Loucy (cell line): ENCODE measurements around the gene FMN1.

Experiments
- H2AFZ ChIP-seq: fragments of 200-600 bp; sonication (generic); 2 replicates; pipeline ENCODE4 v1.6.0; 2016; ENCODE audit warnings: antibody characterized with exemption, mild to moderate bottlenecking, low read length, moderate library complexity
- H3F3A ChIP-seq: fragments of 200-600 bp; 2 replicates; pipeline ENCODE4 v1.6.0; 2016; ENCODE audit warnings: antibody characterized with exemption, low read depth, mild to moderate bottlenecking
- H3K27me3 ChIP-seq: fragments of 200-600 bp; sonication (generic); 2 replicates; pipeline ENCODE4 v1.6.1; 2014; ENCODE audit warnings: low read length, mild to moderate bottlenecking; ENCODE audit not compliant: insufficient read depth, poor library complexity, severe bottlenecking
- H3K36me3 ChIP-seq: fragments of 200-600 bp; sonication (generic); 2 replicates; pipeline ENCODE4 v1.6.1; 2016; ENCODE audit warnings: low read length; ENCODE audit not compliant: insufficient read depth
- H3K4me1 ChIP-seq: fragments of 200-600 bp; sonication (generic); 2 replicates; pipeline ENCODE4 v1.5.1; 2014; ENCODE audit warnings: low read length, mild to moderate bottlenecking; ENCODE audit not compliant: insufficient read depth, poor library complexity, severe bottlenecking
- H3K4me2 ChIP-seq: fragments of 200-600 bp; sonication (generic); 2 replicates; pipeline ENCODE4 v1.6.0; 2014; ENCODE audit warnings: antibody characterized with exemption, low read length, low read depth, mild to moderate bottlenecking; ENCODE audit not compliant: poor library complexity, severe bottlenecking
- H3K4me3 ChIP-seq: fragments of 200-600 bp; sonication (generic); 2 replicates; pipeline ENCODE4 v1.5.1; 2014; ENCODE audit warnings: low read length, mild to moderate bottlenecking, mixed read lengths; ENCODE audit not compliant: poor library complexity, severe bottlenecking
- H3K79me2 ChIP-seq: fragments of 200-600 bp; sonication (generic); 2 replicates; pipeline ENCODE4 v1.6.1; 2014; ENCODE audit warnings: low read length; ENCODE audit not compliant: insufficient read depth
- H3K9ac ChIP-seq: fragments of 200-600 bp; sonication (generic); 2 replicates; pipeline ENCODE4 v1.6.0; 2014; ENCODE audit warnings: mild to moderate bottlenecking, low read depth, low read length, moderate library complexity; ENCODE audit not compliant: poor library complexity, severe bottlenecking
- H3K9me2 ChIP-seq: fragments of 200-600 bp; sonication (generic); replicated peaks from 2 replicates; pipeline ENCODE4 v1.6.1; 2016; ENCODE audit warnings: low read depth, low read length, mixed read lengths
- H3K9me3 ChIP-seq: fragments of 200-600 bp; sonication (generic); 2 replicates; pipeline ENCODE4 v1.6.1; 2014; ENCODE audit warnings: mild to moderate bottlenecking, antibody characterized with exemption, low read length, low read depth; ENCODE audit not compliant: insufficient read depth
- H4K20me1 ChIP-seq: fragments of 200-600 bp; sonication (generic); 2 replicates; pipeline ENCODE4 v1.6.0; 2014; ENCODE audit warnings: antibody characterized with exemption, low read length, mild to moderate bottlenecking; ENCODE audit not compliant: insufficient read depth, poor library complexity, severe bottlenecking
- EZH2phosphoT487 ChIP-seq: fragments of 200-600 bp; IDR thresholded peaks from 2 replicates; pipeline ENCODE4 v1.6.1; 2018; ENCODE audit warnings: antibody characterized with exemption, mild to moderate bottlenecking, moderate library complexity, borderline replicate concordance
- TF ChIP-seq, protein P1 (sequence below): fragments of 200-600 bp; sonication (generic); conservative IDR thresholded peaks from 2 replicates; pipeline ENCODE4 v1.5.1; 2014; ENCODE audit warnings: mild to moderate bottlenecking, antibody characterized with exemption, low read length

Gene FMN1

DNA sequence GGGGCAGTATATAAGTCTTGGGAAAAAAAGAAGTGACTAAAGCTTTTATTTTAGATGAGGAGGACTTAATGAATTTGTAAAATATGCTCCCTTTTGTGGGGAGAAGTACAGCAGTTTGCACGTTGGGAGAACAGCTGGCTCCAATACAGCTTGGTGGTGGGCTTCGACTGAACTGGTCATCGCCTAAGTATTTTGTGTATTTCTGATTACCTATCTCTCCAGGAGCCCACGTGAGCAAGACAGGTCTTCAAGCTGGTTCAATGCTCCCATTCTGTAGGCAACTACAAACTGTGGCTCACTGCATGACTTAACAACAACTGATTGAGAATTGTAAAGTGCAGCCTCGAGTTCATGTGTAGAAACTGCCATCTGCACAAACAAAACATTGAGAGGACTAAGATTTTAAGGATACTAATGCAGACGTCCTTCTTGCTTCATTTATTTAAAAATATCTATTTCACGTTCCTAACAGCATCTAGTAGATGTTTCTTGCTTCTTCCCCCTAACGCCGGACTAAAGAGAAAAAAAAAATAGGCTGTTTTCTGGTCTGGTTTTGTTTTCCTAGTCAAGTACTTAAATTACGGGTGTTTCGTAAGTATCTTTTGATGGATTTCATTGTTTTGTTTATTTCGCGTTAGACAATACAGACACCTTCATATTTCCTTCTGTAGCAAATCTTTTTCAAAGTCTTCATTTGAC, 478.1 kb downstream of the FMN1 start:
- no peak overlapping the region for H2AFZ ChIP-seq
- no peaks in the 10 kb centered on the region for H3K9me2 ChIP-seq
- H3K79me2 ChIP-seq = no peaks in the 10 kb centered on the region
- no peaks in the 10 kb centered on the region for H3K36me3 ChIP-seq
- H3K4me2 ChIP-seq = no peak overlapping the region
- H3K9ac ChIP-seq = no peak overlapping the region
- no peaks in the 10 kb centered on the region for H3K9me3 ChIP-seq
- no peaks in the 10 kb centered on the region for H3K27me3 ChIP-seq
- H4K20me1 ChIP-seq = no peaks in the 10 kb centered on the region
- peaks cover 15% of the 10 kb centered on the region for H3K4me1 ChIP-seq
- H3F3A ChIP-seq = no peaks in the 10 kb centered on the region
- TF ChIP-seq EZH2phosphoT487 = no peak
- TF ChIP-seq, protein P1, sequence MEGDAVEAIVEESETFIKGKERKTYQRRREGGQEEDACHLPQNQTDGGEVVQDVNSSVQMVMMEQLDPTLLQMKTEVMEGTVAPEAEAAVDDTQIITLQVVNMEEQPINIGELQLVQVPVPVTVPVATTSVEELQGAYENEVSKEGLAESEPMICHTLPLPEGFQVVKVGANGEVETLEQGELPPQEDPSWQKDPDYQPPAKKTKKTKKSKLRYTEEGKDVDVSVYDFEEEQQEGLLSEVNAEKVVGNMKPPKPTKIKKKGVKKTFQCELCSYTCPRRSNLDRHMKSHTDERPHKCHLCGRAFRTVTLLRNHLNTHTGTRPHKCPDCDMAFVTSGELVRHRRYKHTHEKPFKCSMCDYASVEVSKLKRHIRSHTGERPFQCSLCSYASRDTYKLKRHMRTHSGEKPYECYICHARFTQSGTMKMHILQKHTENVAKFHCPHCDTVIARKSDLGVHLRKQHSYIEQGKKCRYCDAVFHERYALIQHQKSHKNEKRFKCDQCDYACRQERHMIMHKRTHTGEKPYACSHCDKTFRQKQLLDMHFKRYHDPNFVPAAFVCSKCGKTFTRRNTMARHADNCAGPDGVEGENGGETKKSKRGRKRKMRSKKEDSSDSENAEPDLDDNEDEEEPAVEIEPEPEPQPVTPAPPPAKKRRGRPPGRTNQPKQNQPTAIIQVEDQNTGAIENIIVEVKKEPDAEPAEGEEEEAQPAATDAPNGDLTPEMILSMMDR = no peak
- H3K4me3 ChIP-seq = no peak overlapping the region
